ENCODE measurements around the gene RNF208.

The RNF208 gene

GRCh38 chr9:137192448-137192780 is 29.6 kb downstream of the RNF208 start:
- no peak for DNase-seq (ENCODE audit: low read depth in 3 of 3)

DNA sequence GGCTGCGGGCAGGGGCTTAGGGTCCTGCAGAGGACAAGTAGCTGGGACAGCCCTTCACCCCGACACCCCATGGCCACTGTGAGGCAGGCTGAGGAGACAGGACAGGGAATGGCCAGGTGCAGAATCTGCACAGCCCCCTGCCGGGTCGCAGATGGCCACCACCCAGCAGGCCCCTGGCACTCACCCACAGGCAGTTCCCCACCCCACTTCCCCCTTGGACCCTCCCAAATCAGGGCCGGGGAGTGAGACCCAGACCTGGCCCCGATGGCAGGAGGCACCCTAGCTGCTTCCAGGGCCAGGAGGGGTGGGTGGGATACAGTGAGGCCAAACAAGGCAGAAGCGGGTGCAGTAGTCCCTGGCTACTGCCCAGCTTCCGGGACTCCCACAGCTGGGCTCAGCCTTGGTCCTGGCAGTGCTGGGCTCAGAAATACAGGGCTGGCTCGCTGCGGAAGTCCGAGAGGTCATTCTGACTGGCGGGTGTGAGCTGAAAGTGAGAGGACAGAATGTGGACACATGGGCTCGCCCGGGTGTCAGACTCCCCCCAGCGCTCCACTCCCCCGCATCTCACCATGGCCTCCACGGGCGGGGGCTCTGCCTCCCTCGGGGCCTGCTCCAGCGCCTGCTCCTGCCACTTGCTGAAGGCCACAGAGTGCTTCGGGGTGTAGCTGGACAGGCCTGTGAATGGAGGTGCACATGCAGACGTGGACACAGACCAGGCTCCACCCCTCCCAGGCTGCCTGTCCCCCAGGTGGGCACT is 30.2 kb downstream of the RNF208 start:
- no peak for DNase-seq (ENCODE audit: low read depth in 3 of 3)

DNA sequence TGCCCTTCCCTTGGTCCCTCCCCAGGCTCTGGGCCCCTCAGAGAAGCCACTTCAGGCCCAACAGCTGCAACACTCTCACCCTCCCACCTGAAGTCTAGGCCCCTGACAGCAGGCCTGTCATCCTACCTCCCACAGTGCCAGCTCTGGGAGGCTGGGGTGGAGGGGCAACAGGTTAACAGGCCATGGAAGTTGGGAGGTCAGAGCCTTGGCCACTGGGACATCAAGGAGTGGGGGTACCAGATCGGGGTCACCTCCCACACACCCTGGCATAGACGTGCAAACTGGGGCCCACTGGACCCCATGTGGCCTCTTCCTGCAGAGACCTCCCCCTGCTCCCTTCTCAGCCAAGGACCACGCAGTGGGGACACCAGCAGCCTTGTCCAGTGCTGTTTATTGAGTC is 30.8 kb downstream of the RNF208 start:
- no peak for DNase-seq (ENCODE audit: low read depth in 3 of 3)

DNA sequence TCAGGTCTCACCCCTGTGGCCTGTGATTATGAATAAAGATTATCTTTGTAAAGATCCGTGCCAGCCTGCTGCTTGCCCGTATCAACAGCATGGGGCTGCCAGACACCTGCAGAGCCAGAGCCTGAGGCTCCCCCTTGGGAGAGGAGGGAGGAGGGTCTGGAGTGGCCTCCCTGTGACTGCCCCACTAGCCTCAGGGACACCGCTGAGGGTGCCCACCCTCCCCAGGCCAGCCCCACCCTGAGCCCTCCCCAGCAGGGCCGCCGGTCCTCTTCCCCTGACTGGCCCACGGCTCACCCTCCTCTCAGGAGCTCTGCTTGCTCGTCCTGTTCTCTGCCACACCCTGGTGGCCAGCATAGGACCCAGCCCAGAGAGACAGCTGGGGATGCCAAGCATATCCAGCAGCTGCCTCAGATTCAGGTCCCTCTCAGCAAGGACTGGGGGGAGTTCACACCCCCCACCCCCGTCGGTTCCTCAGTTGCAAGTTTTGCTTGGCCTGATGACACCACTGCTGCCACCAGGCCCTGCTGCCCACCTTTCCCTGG is 31.7 kb downstream of the RNF208 start:
- DNase-seq (ENCODE audit: low read depth in 3 of 3), result no peak

DNA sequence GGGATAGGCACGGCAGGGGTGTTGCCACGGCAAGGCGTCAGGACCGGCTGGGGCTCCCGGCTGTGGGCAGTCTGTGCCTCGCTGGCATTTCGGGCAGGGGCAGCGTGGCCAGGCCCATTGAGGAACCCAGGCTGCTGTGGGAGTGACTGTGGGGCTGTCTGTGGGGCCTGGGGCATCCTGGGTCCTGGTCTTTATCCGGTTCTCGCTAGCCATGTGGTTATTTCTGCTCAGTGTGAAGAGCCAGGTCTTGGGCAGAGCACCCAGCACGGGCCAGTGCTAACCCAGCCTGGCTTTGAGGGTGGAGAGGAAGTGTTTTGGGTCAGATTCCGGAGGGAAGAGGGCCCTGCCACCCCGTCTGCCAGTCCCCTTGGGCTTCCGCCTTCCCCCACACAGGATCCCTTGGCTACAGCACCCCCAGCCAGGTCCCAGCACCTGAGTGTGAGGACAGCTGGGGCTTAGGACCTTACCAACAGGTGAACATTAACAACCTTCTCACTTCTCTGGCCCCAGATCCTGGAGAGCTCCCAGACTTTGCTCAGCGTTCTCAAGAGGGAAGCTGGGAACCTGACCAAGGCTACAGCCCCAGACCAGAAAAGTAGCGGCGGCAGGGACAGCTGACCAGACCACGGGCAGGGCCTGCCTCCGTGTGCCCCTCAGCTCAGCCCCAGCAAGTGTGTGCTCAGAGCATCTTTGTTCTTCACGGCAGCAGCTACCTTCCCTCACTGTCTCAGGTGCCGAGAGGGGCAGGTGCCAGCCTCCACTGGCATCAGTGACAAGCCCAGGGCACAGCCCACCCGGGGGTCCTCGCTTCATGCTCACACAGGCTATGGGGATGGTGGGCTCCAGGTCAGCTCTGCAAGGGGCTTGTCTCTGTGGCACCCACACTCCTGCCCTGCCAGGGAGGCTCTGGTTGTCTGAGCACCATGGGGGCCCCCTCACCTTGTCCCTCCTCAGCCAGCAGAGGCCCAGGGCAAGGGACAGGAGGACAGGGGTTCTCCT is 32.4 kb downstream of the RNF208 start:
- DNase-seq (ENCODE audit: low read depth in 3 of 3), result no peak

DNA sequence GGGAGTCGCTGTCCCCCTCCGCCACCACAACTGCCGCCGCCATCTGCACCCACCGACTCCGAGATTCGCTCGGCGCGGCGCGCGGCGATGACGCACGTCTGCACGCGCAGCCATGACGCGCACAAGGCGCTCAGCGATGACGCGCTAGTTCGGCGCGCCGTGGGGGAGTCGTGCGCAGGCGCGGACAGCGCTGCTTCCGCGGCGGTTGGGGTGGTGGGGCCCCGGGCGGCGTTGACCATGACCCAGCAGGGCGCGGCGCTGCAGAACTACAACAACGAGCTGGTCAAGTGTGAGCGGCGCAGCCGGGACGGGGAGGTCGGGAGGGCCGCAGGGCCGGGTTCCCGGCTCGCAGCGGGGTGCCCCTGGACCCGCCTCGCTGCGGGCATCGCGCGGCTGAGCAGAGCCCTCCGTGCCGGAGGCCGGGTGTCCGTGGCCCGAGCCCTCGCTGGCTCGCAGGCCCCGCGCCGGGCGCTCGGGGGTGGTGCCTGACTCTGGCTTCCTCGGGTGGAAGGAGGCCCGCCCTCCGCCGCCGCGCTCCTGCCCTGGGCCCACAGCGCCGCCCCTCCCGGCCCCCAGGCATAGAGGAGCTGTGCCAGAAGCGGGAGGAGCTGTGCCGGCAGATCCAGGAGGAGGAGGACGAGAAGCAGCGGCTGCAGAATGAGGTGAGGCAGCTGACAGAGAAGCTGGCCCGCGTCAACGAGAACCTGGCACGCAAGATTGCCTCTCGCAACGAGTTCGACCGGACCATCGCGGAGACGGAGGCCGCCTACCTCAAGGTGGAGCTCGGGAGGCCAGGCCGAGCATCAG is 33.3 kb downstream of the RNF208 start, which contains the start of the genes ANAPC2 and SSNA1:
ANAPC2 (minus strand) TSS at position 71 of the 807 bp plus-strand sequence; CDS start at position 43, 28 bp downstream.
SSNA1 (plus strand) TSS at position 187 of the 807 bp plus-strand sequence; CDS start at position 238, 51 bp downstream.
- DNase-seq (ENCODE audit: low read depth in 3 of 3), result peak; percentile 81 to 93 (median 92)

DNA sequence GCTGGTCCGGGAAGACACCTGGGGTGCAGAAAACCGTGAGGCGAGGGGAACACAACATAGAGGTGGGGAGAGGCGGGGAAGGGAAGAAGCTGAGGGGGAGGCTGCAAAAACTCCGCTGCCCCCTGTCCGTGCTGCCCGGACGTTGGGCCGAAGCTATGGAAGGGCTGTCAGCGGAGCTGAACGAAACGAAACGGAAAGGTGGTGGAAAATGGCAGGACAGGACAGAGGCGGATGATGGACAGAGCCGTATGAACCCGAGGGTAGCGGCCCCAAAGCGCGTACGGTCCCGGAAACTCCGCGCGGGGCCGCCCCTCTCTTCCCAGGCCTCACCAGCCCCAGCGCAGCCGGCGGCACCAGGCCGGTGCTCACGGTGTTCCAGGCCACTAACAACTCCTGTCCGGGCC is 34.0 kb downstream of the RNF208 start:
- DNase-seq (ENCODE audit: low read depth in 3 of 3), result no peak

GRCh38 chr9:137187386-137187785 is 34.7 kb downstream of the RNF208 start:
- no peak for DNase-seq (ENCODE audit: low read depth in 3 of 3)

GRCh38 chr9:137186385-137186784 is 35.7 kb downstream of the RNF208 start:
- DNase-seq (ENCODE audit: low read depth in 3 of 3), result no peak

DNA sequence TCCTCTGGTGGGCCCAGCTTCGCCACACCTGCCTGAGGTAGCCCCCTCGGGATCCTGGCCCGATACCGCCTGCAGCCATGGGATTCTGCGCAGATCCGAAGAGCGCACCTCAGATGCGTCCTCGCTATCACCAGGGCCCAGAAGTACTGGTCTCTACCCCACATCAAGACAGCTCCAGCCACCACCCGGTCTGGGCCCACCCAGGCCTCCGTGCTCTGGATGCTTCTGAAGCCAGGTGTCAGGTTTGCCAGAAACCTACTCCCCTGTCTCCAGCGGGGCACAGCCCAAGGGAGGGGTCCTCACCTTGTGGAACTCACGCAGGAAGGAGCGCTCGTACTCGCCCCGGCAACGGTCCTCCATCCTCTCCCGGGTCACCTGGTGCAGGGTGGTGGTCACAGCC is 36.1 kb downstream of the RNF208 start:
- no peak for DNase-seq (ENCODE audit: low read depth in 3 of 3)

GRCh38 chr9:137184881-137185660 is 37.0 kb downstream of the RNF208 start:
- DNase-seq (ENCODE audit: low read depth in 3 of 3), result no peak

DNA sequence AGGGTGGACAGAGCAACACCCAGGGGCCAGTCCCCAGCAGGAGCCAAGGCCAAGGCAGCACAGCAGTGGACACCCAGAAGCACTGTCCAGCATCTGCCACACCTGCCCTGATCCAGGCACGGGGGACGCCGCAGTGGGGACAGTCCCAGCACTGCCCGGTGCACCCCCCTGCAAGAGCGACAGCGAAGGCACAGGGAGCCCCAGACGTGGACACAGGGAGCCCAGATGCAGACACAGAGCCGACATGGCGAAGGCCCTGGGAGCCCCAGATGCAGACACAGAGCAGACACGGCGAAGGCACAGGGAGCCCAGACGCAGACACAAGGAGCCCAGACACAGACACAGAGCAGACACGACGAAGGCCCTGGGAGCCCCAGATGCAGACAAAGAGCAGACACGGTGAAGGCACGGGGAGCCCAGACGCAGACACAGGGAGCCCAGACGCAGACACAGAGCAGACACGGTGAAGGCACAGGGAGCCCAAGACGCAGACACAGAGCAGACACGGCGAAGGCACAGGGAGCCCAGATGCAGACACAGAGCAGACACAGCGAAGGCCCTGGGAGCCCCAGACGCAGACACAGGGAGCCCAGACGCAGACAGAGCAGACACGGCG is 38.0 kb downstream of the RNF208 start:
- no peak for DNase-seq (ENCODE audit: low read depth in 3 of 3)

DNA sequence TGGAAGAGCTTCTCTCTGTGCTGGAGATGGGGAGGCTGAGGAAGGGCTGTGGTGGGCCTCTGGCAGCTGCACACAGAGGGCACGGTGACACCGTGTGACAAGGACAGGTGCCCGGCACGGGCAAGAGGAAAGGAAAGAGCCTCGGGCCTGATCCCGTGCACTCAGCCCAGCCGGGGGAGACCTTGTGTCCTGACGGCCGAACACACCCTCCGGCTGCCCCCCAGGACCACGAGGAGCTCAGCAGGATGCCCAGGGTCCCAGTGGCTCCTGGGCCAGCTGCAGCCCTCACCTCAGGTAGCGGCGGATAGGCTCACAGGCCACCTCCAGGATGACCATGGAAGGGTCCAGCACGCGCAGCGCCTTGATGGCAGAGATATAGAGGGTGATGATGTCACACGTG is 39.2 kb downstream of the RNF208 start:
- no peak for DNase-seq (ENCODE audit: low read depth in 3 of 3)

DNA sequence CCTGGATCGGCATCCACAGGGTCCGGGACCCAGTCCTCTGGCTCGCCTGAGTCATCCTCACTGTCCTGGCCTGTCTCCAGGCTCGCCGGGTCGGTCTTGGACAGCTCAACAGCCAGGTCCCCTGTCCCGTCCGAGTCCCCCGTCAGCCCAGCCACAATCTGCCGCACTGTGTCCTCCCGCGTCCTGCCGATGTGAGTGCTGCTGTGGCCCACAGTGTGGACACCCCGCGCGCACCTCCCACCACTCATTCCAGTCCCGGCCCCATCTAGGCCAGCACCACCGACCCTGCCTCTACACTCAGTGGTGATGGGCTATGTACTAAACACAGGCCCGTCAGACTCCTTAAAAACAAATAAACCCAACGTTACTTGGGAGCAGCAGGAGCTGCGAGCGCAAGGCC is 40.4 kb downstream of the RNF208 start:
- no peak for DNase-seq (ENCODE audit: low read depth in 3 of 3)

DNA sequence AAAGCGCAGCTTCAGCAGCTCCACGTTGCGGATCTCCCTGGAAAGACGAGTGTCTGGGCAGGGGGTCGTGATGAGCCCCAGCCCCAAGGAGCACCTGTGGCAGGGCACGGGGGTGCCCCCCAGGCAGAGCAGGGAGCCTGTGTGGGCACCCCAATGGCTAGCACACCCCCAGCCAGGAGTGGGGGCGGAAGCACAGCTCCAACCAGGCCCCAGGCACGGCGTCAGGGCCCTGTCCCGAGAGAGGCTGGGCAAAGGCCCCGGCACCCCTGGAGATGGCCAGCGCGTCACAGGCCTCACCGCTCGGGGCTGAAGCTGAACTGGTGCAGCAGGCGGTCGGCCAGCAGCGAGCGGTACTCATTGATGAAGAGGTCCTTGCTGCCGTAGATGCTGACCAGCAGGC is 41.5 kb downstream of the RNF208 start:
- DNase-seq (ENCODE audit: low read depth in 3 of 3), result no peak

GRCh38 chr9:137179761-137180160 is 42.3 kb downstream of the RNF208 start:
- DNase-seq (ENCODE audit: low read depth in 3 of 3), result no peak

DNA sequence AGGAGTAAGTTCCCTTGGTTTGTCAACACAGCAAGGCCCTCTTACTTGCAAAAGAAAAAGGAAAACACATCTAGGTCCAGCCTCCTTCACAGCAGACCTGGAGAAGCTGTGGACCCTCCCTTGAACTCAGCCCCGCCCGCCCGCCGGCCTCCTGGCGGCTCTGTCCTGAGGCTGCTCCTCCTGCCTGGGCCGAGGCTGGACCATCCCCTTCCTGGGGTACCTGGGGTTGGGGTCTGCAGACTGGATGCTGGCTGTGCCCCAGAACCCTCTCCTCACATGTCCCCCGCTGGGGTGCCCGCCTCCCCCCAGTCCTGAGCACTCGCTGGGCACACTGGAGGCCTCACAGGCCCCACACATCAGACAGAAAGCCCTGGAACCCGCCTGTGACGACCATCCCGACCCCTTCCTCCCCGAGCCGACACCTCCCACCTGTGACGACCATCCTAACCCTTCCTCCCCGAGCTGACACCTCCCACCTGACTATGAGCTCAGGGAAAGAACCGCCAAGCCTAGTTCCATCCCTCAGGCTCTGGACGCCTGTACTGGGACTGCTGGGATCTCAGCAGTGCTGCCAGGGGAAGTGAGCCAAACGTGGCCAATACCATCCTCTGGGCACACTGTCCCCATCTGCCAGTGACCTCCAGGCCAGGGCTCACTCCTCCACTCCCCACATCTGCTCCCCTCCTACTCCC is 43.0 kb downstream of the RNF208 start:
- DNase-seq (ENCODE audit: low read depth in 3 of 3), result no peak

- no peak for DNase-seq (ENCODE audit: low read depth in 3 of 3)
Observed at GRCh38 chr9:137178201-137178938, 43.7 kb downstream of the RNF208 start.

Data from stimulated activated CD4-positive, alpha-beta T cell treated with anti-CD3 and anti-CD28 coated beads, TNF-alpha, amount 100 ng/mL, for 48 hours (primary cell).